ENCODE results near the gene MBOAT1. TPM values are rescaled to one million over a fixed set of nuclear protein-coding genes. Genes with fewer than 3 reads are reported as not detected.
A peak's percentile ranks its signal among the peaks of the same experiment; 100 is the strongest.
"Not testable (repeated sequence)": the region's sequence is repeated elsewhere in the genome, so short reads cannot be mapped to it uniquely, and the experiment has no call there.

MBOAT1 gene
- polyA plus RNA-seq, 3 donors: 15.4 to 22.2 (median 19.2) TPM

- no peak for DNase-seq (ENCODE audit: low read depth in 3 of 3, low spot score in 2 of 3)
Measured at GRCh38 chr6:20142866-20143265, 69.4 kb downstream of the MBOAT1 start.

- no peak for DNase-seq (ENCODE audit: low read depth in 3 of 3, low spot score in 2 of 3)
Measured at GRCh38 chr6:20141931-20142330, 70.3 kb downstream of the MBOAT1 start.

- not testable (repeated sequence) for DNase-seq (ENCODE audit: low read depth in 3 of 3, low spot score in 2 of 3)
Measured at GRCh38 chr6:20139127-20139963, 72.9 kb downstream of the MBOAT1 start.

- DNase-seq (ENCODE audit: low read depth in 3 of 3, low spot score in 2 of 3): no peak
Measured at GRCh38 chr6:20137837-20138236, 74.4 kb downstream of the MBOAT1 start.

GRCh38 chr6:20137240-20137639, 75.0 kb downstream of the MBOAT1 start:
- DNase-seq (ENCODE audit: low read depth in 3 of 3, low spot score in 2 of 3): no peak

- no peak for DNase-seq (ENCODE audit: low read depth in 3 of 3, low spot score in 2 of 3)
Measured at GRCh38 chr6:20135677-20136268, 76.5 kb downstream of the MBOAT1 start.

GRCh38 chr6:20134613-20135012, 77.7 kb downstream of the MBOAT1 start:
- DNase-seq (ENCODE audit: low read depth in 3 of 3, low spot score in 2 of 3): no peak

- DNase-seq (ENCODE audit: low read depth in 3 of 3, low spot score in 2 of 3): no peak
Measured at GRCh38 chr6:20129290-20130088, 82.8 kb downstream of the MBOAT1 start.

- DNase-seq (ENCODE audit: low read depth in 3 of 3, low spot score in 2 of 3): no peak
Measured at GRCh38 chr6:20128018-20128417, 84.3 kb downstream of the MBOAT1 start.

- no peak for DNase-seq (ENCODE audit: low read depth in 3 of 3, low spot score in 2 of 3)
Measured at GRCh38 chr6:20126789-20127653, 85.2 kb downstream of the MBOAT1 start.

- DNase-seq (ENCODE audit: low read depth in 3 of 3, low spot score in 2 of 3): no peak
Measured at GRCh38 chr6:20126102-20126752, 86.0 kb downstream of the MBOAT1 start.

GRCh38 chr6:20124545-20124944, 87.7 kb downstream of the MBOAT1 start:
- DNase-seq (ENCODE audit: low read depth in 3 of 3, low spot score in 2 of 3): no peak

GRCh38 chr6:20119485-20119884, 92.8 kb downstream of the MBOAT1 start:
- peak in 1 of 3 donors; percentile 60 for DNase-seq (ENCODE audit: low read depth in 3 of 3, low spot score in 2 of 3)

GRCh38 chr6:20118892-20119291, 93.4 kb downstream of the MBOAT1 start:
- DNase-seq (ENCODE audit: low read depth in 3 of 3, low spot score in 2 of 3): no peak

- DNase-seq (ENCODE audit: low read depth in 3 of 3, low spot score in 2 of 3): no peak
Measured at GRCh38 chr6:20117474-20117873, 94.8 kb downstream of the MBOAT1 start.

- no peak for DNase-seq (ENCODE audit: low read depth in 3 of 3, low spot score in 2 of 3)
Measured at GRCh38 chr6:20116792-20117191, 95.5 kb downstream of the MBOAT1 start.

GRCh38 chr6:20115246-20115980, 96.9 kb downstream of the MBOAT1 start:
- DNase-seq (ENCODE audit: low read depth in 3 of 3, low spot score in 2 of 3): no peak

GRCh38 chr6:20113649-20114224, 98.5 kb downstream of the MBOAT1 start:
- DNase-seq (ENCODE audit: low read depth in 3 of 3, low spot score in 2 of 3): no peak

- DNase-seq (ENCODE audit: low read depth in 3 of 3, low spot score in 2 of 3): no peak
Measured at GRCh38 chr6:20112841-20113240, 99.4 kb downstream of the MBOAT1 start.
